Stimulated activated CD4-positive, alpha-beta T cell treated with anti-CD3 and anti-CD28 coated beads, TNF-alpha, amount 100 ng/mL, for 48 hours (primary cell): ENCODE data around the gene FNDC10.
"Not testable (repeated sequence)": the region's sequence is repeated elsewhere in the genome, so short reads cannot be mapped to it uniquely, and the experiment has no call there.

Experiments used
- DNase-seq, 3 donors: peaks; one replicate each; pipeline ENCODE4 v3.0.0-alpha.2; 2020; ENCODE audit warnings: low read depth in 3 of 3

FNDC10 gene

GRCh38 chr1:1599030-1599934 is 653 bp downstream of the FNDC10 start:
- DNase-seq: no peak

DNA sequence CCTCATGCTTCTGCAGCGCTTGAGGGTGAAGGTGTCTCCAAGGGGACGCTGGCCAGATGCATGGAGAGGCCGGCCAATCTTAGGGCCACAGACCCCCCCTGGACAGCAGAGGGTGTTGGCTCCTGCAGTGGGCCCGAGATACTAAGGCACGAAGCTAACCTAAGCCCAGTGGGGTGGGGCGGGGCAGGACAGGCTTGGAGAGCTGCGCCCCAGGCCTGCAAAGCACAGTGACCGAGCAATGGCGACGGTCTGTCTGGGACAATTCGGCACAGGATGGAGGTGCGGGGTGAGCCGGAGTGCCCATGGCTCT is 1.3 kb downstream of the FNDC10 start:
- no peak for DNase-seq

GRCh38 chr1:1598051-1598719 is 1.8 kb downstream of the FNDC10 start:
- no peak for DNase-seq

GRCh38 chr1:1597275-1597930 is 2.5 kb downstream of the FNDC10 start:
- DNase-seq: no peak

DNA sequence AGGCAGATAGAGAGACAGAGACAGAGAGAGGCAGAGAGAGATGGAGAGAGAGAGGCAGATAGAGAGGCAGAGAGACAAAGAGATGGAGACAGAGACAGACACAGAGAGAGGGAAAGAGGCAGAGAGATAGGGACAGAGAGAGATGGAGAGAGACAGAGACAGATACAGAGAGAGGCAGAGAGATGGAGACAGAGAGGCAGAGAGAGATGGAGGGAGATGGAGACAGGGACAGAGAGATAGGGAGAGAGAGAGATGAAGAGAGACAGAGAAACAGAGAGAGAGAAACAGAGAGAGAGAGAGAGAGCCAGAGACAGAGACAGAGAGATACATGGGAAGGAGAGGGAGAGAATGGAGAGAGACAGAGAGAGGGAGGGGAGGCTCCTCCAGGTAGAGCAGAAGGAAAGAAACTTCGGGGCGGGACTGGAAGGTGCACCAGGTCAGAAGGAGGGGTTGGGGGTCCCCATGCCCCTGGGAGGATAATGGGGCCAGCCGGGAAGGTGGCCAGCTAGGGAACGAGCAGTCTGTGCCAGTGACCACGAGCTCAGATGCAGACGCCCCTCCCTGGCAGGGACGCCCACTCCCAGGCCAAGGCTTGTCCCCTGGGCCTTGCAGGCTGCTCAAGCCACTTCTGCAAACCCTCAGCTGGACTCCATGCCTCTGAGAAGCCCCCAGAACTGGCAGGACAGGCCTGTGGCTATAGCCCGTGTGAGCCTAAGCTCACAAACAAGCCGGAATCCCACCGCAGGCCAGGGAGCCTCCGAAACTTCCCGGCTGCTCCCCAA is 3.3 kb downstream of the FNDC10 start:
- DNase-seq: no peak

DNA sequence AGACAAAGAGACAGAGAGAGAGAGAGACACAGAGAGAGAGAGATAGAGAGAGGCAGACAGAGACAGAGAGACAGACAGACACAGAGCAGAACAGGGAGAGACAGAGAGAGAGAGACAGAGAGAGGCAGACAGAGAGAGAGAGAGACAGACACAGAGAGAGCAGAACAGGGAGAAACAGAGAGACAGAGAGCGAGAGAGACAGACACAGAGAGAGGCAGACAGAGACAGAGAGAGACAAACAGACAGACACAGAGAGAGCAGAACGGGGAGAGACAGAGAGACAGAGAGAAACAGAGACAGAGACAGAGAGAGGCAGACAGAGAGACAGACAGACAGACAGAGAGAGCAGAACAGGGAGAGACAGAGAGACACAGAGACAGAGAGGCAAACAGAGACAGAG is 4.6 kb downstream of the FNDC10 start:
- not testable (repeated sequence) for DNase-seq

DNA sequence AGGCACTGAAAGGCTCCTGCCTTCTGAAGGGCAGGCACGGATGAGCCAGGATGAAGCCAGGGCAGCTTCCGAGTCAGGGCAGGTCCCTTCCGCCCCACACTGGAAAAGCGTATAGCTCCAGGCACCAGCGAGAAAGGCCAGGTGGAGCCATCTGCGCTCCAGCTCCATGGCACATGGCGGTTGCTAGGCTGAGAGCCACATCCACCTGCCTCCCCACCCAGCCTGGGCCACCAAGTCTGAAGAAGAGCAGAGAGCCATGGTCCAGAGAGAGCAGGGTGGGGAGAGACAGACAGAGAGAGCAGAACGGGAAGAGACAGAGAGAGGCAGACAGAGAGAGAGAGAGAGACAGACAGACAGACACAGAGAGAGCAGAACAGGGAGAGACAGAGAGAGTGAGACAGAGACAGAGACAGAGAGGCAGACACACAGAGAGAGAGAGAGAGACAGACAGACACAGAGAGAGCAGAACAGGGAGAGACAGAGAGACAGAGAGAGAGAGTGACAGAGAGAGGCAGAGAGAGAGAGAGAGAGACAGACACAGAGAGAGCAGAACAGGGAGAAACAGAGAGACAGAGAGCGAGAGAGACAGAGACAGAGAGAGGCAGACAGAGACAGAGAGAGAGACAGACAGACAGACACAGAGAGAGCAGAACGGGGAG is 5.2 kb downstream of the FNDC10 start:
- no peak for DNase-seq

- no peak for DNase-seq
Observed at GRCh38 chr1:1593834-1594601, 5.9 kb downstream of the FNDC10 start.

GRCh38 chr1:1591452-1591851 is 8.5 kb downstream of the FNDC10 start:
- no peak for DNase-seq

DNA sequence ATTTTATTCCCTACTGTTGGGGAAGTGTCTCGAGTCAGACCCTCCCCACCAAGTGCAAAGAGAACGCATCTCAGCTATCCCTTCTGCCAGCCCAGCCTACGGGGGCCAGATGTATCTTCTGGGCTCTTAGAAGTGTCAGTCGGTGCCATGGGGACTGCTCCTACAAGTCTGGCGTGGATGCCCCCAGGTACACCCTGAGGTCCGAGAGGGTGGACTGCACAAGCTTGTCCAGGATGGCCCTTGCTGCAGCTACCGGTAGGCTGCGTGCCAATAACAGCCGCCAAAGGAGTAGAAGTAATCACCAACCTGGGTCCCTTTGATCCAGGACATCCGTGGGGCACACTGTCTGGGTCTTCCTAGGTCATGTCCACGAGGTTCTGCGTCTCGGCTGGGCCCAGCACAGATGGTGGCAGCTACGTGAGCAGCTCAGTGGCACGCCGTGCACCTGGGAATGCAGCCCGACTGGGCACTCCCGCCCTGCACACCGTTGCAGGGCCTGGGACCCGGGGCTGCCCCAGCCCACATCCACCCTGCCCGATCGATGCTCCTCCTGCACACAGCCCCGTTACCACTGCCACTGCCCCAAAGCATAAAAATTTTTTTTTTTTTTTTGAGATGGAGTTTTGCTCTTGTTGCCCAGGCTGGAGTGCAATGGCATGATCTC is 16.5 kb downstream of the FNDC10 start:
- DNase-seq: no peak

DNA sequence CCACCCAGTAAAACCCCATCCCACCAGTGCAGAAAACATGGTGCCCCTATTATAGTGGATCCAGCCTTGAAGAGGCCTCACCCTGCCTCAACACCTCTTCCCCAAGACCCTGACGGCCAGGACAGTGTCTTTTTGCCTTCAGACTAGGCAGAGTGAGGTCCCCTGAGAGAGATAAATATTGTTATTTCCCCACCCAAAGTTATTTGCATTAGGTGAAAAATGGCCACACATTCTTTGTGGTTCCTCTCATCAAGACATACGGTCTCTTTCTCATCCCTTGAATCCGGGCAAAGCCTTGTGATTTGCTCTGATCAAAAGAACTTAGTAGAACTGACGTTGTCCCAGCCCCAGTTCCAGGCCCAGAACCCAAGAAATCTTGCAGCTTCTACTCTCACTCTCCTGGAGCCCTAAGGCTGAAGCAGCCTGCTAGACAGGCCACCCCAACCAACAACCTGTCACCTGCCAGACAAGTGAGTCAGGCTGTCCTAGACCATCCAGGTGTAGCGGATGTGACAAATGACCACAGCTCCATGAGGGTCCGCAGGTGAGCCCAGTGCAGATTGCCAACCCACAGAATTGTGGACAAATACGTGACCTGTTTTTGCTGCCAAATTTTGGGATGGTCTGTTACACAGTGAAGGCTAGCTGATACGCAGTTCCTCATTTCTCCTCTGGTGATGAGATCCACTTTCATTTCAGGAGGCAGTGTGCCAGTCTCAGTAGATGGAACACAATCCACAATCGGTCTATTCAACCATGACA is 17.2 kb downstream of the FNDC10 start:
- no peak for DNase-seq

DNA sequence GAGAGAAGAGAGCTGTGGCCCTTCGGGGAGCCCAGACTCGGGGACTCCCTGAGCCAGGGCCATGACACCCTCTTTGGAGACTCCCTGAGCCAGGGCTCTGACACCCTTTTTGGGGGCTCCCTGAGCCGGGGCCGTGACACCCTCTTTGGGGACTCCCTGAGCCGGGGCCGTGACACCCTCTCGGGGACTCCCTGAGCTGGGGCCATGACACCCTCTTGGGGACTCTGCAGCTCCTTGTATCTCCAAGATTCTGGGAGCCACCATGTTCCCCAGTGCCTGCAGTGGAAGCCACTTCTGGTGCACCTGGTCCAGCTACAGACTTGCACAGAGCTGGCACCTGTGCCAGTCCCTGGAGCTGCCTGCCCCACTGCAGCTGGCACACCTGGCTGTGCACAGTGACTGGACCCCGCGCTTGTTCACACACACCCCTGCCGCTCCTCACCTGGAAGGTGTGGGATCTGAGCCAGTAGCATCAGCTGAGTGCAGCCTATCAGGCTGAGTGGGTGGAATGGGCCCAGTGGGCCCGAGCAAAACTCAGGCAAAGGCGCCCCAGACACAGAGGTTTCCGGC is 21.5 kb downstream of the FNDC10 start:
- DNase-seq: no peak

DNA sequence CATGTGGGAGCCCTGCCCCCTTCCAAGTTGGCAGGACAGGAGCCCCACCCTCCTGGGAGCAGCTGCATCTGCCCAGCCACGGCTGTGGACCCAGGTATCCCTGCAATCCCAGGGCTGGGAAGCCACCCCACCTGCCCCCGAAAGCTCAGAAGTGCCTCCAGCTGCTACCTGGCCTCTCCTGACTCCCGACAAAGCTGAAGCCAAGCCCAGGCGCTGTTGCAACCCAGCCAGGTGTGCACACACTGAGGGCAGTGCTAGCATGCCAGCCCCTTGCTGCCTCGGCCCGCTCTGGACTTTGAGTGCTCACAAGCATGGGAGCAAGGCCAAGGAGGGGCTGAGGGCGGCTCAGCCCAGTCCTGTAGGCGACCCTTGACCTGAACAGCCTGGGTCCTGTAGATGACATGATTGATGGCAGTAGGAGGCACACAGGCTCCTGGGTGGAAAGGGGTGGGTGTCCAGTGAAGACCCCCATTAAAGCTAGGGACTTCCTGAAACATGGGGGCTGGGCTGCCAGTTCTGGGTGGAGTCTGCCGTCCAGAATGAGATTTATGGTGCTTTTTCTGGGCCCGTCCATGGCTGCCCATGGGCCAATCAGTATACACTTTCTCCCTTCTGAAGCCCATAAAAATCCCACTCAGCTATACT is 22.4 kb downstream of the FNDC10 start:
- no peak for DNase-seq

GRCh38 chr1:1574721-1575537 is 25.0 kb downstream of the FNDC10 start, which contains the start of gene SSU72:
Gene SSU72, minus strand, starts transcription at chr1:1574863. Its CDS starts 306 bp downstream, at chr1:1574557.
- DNase-seq: peak; percentile 86 to 93 (median 87)

DNA sequence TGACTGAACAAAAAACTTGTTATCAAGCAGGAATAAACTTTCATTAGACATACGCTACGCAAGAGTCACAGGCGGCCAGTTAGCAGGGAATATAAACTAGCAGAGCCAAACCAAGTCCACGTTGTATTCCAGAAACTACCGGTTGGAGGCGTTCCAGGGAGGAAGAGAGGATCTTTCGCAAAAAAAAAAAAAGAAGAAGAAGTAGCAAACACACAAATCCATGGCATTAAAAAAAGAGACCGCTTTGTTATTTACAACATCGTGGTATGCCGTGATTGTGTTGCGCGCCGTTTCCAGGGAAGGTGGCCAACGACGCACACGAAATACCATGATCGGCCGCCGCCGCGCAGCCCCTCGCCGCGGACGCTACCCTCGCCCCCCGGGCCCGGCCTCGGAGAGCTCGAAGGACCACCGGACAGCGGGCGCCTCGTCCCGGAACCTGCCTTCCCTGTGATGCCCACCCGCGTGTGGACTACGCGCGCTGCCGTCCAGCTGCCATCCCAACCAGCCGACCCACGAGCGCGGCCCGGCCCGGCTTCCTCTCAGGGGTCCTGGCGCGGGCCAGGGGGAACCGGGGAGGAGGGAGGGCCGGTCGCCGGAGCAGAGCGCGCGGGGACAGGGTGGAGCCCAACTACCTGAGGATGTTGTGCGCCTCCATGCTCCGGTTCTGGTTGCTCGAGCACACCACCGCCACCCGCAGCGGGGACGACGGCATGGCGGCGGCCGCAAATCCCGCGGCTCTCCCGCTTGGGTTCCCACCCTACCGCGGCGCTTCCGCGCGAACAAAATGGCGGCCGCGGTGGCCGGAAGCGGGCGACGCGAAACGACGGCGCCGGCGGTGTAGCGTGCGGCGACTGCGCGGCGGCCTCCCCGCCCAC is 25.9 kb downstream of the FNDC10 start:
- DNase-seq: peak; percentile 40 to 62 (median 41)

DNA sequence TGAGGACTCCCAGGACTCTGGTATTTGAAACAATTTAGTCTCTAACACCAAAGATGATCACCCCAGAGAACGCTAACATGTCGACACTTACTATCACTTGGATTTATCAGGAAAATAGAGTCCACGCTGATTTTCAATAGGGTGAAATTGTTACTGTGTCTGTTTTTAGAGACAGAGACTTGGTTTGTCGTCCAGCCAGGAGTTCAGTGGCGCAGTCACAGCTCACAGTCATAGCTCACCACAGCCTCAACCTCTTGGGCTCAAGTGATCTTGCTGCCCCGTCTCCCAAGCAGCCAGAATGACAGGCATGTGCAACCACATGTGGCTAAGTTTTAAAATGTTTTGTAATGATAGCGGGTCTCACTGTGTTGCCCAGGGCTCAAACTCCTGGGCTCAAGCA is 30.6 kb downstream of the FNDC10 start:
- no peak for DNase-seq

DNA sequence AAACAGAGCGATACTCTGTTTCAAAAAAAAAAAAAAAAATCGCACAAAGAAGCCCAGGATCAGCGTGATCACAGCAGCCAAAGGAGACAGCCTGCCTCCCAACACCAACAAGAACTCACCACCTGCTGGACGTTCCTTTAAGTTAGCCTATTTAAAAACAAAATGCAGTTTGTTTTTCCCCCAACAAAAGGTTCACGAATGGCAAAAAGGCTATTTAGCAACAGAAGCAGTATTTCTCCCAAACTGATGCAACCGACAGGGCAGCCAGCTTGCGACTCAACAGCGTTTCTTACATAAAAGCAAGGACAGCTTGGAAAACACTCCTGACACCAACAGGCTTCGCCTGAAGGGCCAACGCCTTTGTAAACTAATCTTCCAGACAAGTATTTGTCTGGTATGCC is 32.0 kb downstream of the FNDC10 start:
- no peak for DNase-seq
